AG04450 (cell line): Measurements from ENCODE around the gene ACER2. TPM values are rescaled to one million over a fixed set of nuclear protein-coding genes. Genes with fewer than 3 reads are reported as not detected.

Source experiments
- CTCF ChIA-PET: fragments of 300-600, 350-600 bp; formaldehyde crosslinking; extraction: SDS; loops from one replicate; lab custom pipeline; 2022; ENCODE audit warnings: antibody characterized with exemption, inconsistent platforms; lab: Charles Lee
- POLR2A ChIA-PET: fragments of 350-600 bp; formaldehyde crosslinking; extraction: SDS; loops from one replicate; lab custom pipeline; 2021; ENCODE audit warnings: antibody characterized with exemption, inconsistent platforms; lab: Yijun Ruan, JAX
- DNase-seq: peaks from one replicate; pipeline ENCODE4 v3.0.0-alpha.2; 2011; ENCODE audit warnings: low read depth, low spot score
- H3K27ac ChIP-seq: one replicate; pipeline ENCODE4 v1.5.1; 2012; ENCODE audit warnings: low read depth, low read length, control low read depth
- H3K27me3 ChIP-seq: one replicate; pipeline ENCODE4 v1.6.0; 2012; ENCODE audit warnings: low read length; ENCODE audit not compliant: control insufficient read depth, insufficient read depth
- H3K4me3 ChIP-seq: 2 replicates; pipeline ENCODE4 v1.5.1; 2011; ENCODE audit warnings: mild to moderate bottlenecking, low read depth, low read length, control low read depth
- H3K9me3 ChIP-seq: 2 replicates; pipeline ENCODE4 v1.5.1; 2012; ENCODE audit warnings: low read length; ENCODE audit not compliant: control insufficient read depth, insufficient read depth
- CTCF ChIP-seq: IDR thresholded peaks from 2 replicates; pipeline ENCODE4 v1.5.1; 2011; ENCODE audit warnings: low read depth, low read length, control low read depth, inconsistent platforms
- polyA plus RNA-seq: library from polyadenylated mRNA; depleted of rRNA; stranded (reverse); fragments of >200 nt; gene quantifications from 2 replicates; pipeline ENCODE4 v1.2.3, GENCODE V29; 2011

The ACER2 gene
- polyA plus RNA-seq, 1 experiment = 2.3 TPM

GRCh38 chr9:19405771-19406170 is 3.0 kb upstream of the ACER2 start:
- CTCF ChIA-PET = interaction anchor here (1.4 kb wide), 1 partner anchor 59 kb away, joined by 4 read pairs; no protein-coding TSS in a partner anchor
- no peak for DNase-seq
- Histone ChIP-seq H3K27me3 (peaks cover 3% of the 10 kb centered on the region), H3K9me3 (peaks cover 7% of the 10 kb centered on the region), H3K4me3 (no peak overlapping the region), H3K27ac (no peak overlapping the region)
- POLR2A ChIA-PET = no interaction called here
- no peak for TF ChIP-seq CTCF

GRCh38 chr9:19408316-19408692 is 505 bp upstream of the ACER2 start:
- no peak for DNase-seq
- CTCF ChIA-PET = interaction anchor here (1.2 kb wide), 1 partner anchor 17 kb away, joined by 3 read pairs; no protein-coding TSS in a partner anchor

GRCh38 chr9:19409401-19410194 is 789 bp downstream of the ACER2 start:
- no peak for DNase-seq
- Histone ChIP-seq H3K27ac (no peak overlapping the region), H3K27me3 (peaks cover 3% of the 10 kb centered on the region), H3K4me3 (peak overlapping the region; percentile 81), H3K9me3 (no peaks in the 10 kb centered on the region; the same call in 1 of the 2 replicates)
- TF ChIP-seq CTCF = no peak
- POLR2A ChIA-PET = interaction anchor here (0.7 to 1.0 kb wide), 2 partner anchors 27 to 30 kb away, joined by 3 read pairs; partner anchors contain the start of gene RPS6
- CTCF ChIA-PET = interaction anchor here (1.2 kb wide), 1 partner anchor 18 kb away, joined by 3 read pairs; no protein-coding TSS in a partner anchor

More at GRCh38 chr9:19408316-19408692, 505 bp upstream of the ACER2 start:
- Histone ChIP-seq H3K27ac (no peak overlapping the region), H3K27me3 (peaks cover 3% of the 10 kb centered on the region), H3K4me3 (peak overlapping the region; percentile 81), H3K9me3 (peaks cover 7% of the 10 kb centered on the region)
- POLR2A ChIA-PET = no interaction called here
- no peak for TF ChIP-seq CTCF

GRCh38 chr9:19410195-19410503 is 1.3 kb downstream of the ACER2 start:
- no peak for DNase-seq
- ChIA-PET CTCF (interaction anchor here (1.1 kb wide), 1 partner anchor 47 kb away, joined by 3 read pairs; no protein-coding TSS in a partner anchor), POLR2A (no interaction called here)
- peak overlapping the region; percentile 81 for H3K4me3 ChIP-seq
- no peak overlapping the region for H3K27ac ChIP-seq
- H3K27me3 ChIP-seq = peaks cover 3% of the 10 kb centered on the region
- TF ChIP-seq CTCF = no peak
- H3K9me3 ChIP-seq = no peaks in the 10 kb centered on the region; the same call in 1 of the 2 replicates

GRCh38 chr9:19410594-19410993 is 1.8 kb downstream of the ACER2 start:
- no peak for DNase-seq
- Histone ChIP-seq H3K4me3 (no peak overlapping the region), H3K27ac (peak overlapping the region; percentile 24), H3K27me3 (peaks cover 3% of the 10 kb centered on the region), H3K9me3 (no peaks in the 10 kb centered on the region; the same call in 1 of the 2 replicates)
- ChIA-PET CTCF (interaction anchor here (1.1 kb wide), 1 partner anchor 47 kb away, joined by 3 read pairs; no protein-coding TSS in a partner anchor), POLR2A (no interaction called here)
- TF ChIP-seq CTCF = no peak
